Neural cell (in vitro differentiated cells): ENCODE data around the gene PSMG4.

Experiments
- CTCF ChIP-seq: fragments of 450-650 bp; IDR thresholded peaks from 2 replicates; pipeline ENCODE4 v1.5.1; 2014; ENCODE audit warnings: antibody characterized with exemption, mild to moderate bottlenecking, moderate library complexity; ENCODE audit not compliant: poor library complexity, severe bottlenecking
- EZH2 ChIP-seq: fragments of 200-600, 300-800 bp; shearing (Covaris generic), sonication (generic); IDR thresholded peaks from 2 replicates; pipeline ENCODE4 v1.6.1; 2014; ENCODE audit warnings: antibody characterized with exemption, low read length, borderline replicate concordance, mild to moderate bottlenecking; ENCODE audit not compliant: insufficient read depth, poor library complexity, severe bottlenecking
- SMC3 ChIP-seq: fragments of 450-650 bp; conservative IDR thresholded peaks from 2 replicates; pipeline ENCODE4 v1.6.1; 2014; ENCODE audit warnings: antibody characterized with exemption, mild to moderate bottlenecking, moderate library complexity; ENCODE audit not compliant: poor library complexity

- TF ChIP-seq CTCF (no peak), EZH2 (no peak), SMC3 (no peak)
Measured at GRCh38 chr6:3283641-3284435, 25.1 kb downstream of the PSMG4 start.
